Mucosa of rectum (tissue), 2 donors: Measurements from ENCODE around the gene IL22RA2.
"Not testable (repeated sequence)": the region's sequence is repeated elsewhere in the genome, so short reads cannot be mapped to it uniquely, and the experiment has no call there.

Experiments used
- H3K27ac ChIP-seq, 2 donors: one replicate each; pipeline ENCODE4 v1.7.0; 2013; ENCODE audit warnings: inconsistent platforms in 2 of 2, low read depth in 2 of 2, low read length in 2 of 2
- H3K27me3 ChIP-seq, 2 donors: one replicate each; pipeline ENCODE4 v1.7.0; 2013; ENCODE audit warnings: low read length in 2 of 2; ENCODE audit not compliant: control insufficient read depth in 2 of 2, insufficient read depth in 2 of 2
- H3K36me3 ChIP-seq, 2 donors: one replicate each; pipeline ENCODE4 v1.7.0; 2013; ENCODE audit warnings: low read length in 2 of 2; ENCODE audit not compliant: control insufficient read depth in 2 of 2, insufficient read depth in 2 of 2
- H3K4me1 ChIP-seq, 2 donors: one replicate each; pipeline ENCODE4 v1.7.0; 2013; ENCODE audit warnings: low read length in 2 of 2, mild to moderate bottlenecking in 1 of 2; ENCODE audit not compliant: control insufficient read depth in 2 of 2, insufficient read depth in 2 of 2
- H3K4me3 ChIP-seq, 2 donors: one replicate each; pipeline ENCODE4 v1.7.0; 2013; ENCODE audit warnings: low read length in 2 of 2
- H3K9ac ChIP-seq, 2 donors: one replicate each; pipeline ENCODE4 v1.7.0; 2013; ENCODE audit warnings: low read length in 2 of 2, low read depth in 1 of 2, mild to moderate bottlenecking in 1 of 2
- H3K9me3 ChIP-seq, 2 donors: one replicate each; pipeline ENCODE4 v1.7.0; 2013; ENCODE audit warnings: low read length in 2 of 2; ENCODE audit not compliant: control insufficient read depth in 2 of 2
- donor health status: healthy.
- donor health status: Normal muscosa, but diverticular disease.

Gene IL22RA2

DNA sequence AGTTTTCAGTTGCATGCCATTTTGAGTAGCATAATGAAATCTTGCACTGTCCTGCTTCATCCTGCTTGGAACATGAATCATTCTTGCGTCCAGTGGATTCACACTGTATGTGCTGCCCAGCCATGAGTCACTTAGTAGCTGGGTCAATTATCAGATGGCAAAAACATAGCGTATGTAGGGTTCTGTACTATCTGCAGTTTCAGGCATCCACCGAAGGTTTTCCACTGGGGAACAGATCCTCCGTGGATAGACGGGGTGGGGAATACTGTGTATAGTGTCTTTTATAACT, 61.4 kb downstream of the IL22RA2 start:
- no peak overlapping the region for H3K4me3 ChIP-seq
- no peaks in the 10 kb centered on the region for H3K27me3 ChIP-seq
- no peak overlapping the region for H3K27ac ChIP-seq
- H3K9ac ChIP-seq = no peak overlapping the region
- H3K4me1 ChIP-seq = no peaks in the 10 kb centered on the region
- no peaks in the 10 kb centered on the region for H3K36me3 ChIP-seq
- no peaks in the 10 kb centered on the region for H3K9me3 ChIP-seq

DNA sequence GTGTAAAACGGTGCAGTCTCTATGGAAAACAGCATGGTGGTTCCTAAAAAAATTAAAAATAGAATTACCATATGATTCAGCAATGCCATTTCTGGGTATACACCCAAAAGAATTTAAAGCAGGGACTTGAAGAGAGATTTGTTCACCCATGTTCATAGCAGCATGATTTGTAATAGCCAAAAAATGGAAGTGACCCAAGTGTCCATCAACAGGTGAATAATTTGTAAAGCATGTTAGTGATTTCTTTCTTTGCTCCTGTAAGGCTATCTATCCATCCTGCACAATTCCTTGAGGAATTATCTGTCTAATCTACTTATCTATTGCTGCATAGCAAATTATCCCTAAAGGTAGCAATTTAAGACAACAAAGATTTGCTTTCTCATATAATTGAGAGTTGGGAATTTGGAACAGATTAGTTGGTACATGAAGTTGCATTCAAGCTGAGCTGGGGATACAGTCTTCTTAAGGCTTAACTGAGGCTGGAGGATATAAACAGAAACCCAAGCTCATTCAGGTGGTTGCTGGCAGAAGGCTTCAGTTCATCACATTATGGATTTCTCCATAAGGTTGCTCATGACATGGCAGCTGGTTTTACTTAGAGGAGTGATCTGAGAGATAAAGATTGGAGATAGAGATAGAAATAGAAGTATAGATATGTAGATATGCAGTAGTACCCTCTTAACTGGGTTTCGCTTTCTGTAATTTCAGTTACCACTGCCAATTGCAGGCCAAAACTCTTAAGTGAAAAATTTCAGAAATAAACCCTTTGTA, 62.0 kb downstream of the IL22RA2 start:
- no peaks in the 10 kb centered on the region for H3K9me3 ChIP-seq
- no peak overlapping the region for H3K27ac ChIP-seq
- no peaks in the 10 kb centered on the region for H3K36me3 ChIP-seq
- H3K4me3 ChIP-seq = no peak overlapping the region
- H3K9ac ChIP-seq = no peak overlapping the region
- H3K4me1 ChIP-seq = no peaks in the 10 kb centered on the region
- H3K27me3 ChIP-seq = no peaks in the 10 kb centered on the region

GRCh38 chr6:137107767-137108105, 65.7 kb downstream of the IL22RA2 start:
- no peaks in the 10 kb centered on the region for H3K36me3 ChIP-seq
- H3K9ac ChIP-seq = no peak overlapping the region
- no peaks in the 10 kb centered on the region for H3K4me1 ChIP-seq
- H3K9me3 ChIP-seq = no peaks in the 10 kb centered on the region
- no peak overlapping the region for H3K4me3 ChIP-seq
- no peaks in the 10 kb centered on the region for H3K27me3 ChIP-seq
- H3K27ac ChIP-seq = no peak overlapping the region

DNA sequence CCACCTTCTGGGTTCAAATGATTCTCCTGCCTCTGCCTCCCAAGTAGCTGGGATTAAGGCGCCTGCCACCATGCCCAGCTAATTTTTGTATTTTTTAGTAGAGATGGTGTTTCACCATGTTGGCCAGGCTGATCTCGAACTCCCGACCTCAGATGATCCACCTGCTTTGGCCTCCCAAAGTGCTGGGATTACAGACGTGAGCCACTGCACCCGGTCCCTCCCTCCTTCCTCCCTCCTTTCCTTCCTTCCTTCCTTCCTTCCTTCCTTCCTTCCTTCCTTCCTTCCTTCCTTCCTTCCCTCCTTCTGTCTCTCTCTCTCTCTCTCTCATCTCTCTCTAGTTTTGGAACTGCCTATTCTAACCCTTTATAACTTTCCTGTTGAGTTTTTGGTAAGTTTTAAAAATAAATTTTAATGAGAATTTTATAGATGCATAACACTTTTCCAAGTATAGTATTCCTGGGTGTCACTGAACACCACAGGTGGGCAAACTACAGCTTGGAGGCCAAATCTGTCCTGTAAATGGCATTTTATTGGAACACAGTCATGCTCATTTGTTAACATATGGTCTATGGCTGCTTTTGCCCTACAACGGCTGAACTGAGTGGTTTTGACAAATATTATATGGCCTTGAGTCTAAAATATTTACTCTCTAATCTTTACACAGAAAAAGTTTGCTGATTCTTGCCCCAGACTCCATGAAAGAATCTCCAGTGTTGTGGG, 66.2 kb downstream of the IL22RA2 start:
- H3K27me3 ChIP-seq, H3K36me3 ChIP-seq, H3K9ac ChIP-seq, H3K4me3 ChIP-seq, H3K9me3 ChIP-seq, H3K4me1 ChIP-seq, H3K27ac ChIP-seq: not testable (repeated sequence)

DNA sequence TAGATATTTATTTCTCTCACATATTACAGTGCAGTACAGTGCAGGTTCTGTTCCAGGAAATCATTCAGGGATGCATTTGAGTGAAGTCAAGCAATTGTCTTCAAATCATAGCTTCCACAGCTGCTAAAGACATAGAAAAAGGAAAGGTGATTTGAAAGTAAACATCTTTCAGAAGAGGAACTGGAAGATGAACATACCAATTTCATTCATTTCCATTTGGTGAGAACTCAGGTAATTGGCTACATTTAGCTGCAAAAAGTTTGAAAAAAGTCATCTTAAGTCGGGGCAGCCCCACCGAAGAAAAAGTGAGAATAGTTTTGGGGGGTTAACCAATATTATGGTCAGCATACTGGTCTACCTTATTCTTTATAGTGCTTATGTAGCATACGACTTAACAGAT, 67.3 kb downstream of the IL22RA2 start:
- Histone ChIP-seq H3K9me3 (no peaks in the 10 kb centered on the region), H3K9ac (no peak overlapping the region), H3K4me3 (no peak overlapping the region), H3K4me1 (no peaks in the 10 kb centered on the region), H3K27me3 (no peaks in the 10 kb centered on the region), H3K36me3 (no peaks in the 10 kb centered on the region), H3K27ac (no peak overlapping the region)

- no peak overlapping the region for H3K27ac ChIP-seq
- H3K36me3 ChIP-seq = no peaks in the 10 kb centered on the region
- no peaks in the 10 kb centered on the region for H3K4me1 ChIP-seq
- H3K4me3 ChIP-seq = no peak overlapping the region
- no peak overlapping the region for H3K9ac ChIP-seq
- no peaks in the 10 kb centered on the region for H3K27me3 ChIP-seq
- H3K9me3 ChIP-seq = no peaks in the 10 kb centered on the region
These were observed 68.1 kb downstream of the IL22RA2 start for GRCh38 chr6:137105375-137105774.

DNA sequence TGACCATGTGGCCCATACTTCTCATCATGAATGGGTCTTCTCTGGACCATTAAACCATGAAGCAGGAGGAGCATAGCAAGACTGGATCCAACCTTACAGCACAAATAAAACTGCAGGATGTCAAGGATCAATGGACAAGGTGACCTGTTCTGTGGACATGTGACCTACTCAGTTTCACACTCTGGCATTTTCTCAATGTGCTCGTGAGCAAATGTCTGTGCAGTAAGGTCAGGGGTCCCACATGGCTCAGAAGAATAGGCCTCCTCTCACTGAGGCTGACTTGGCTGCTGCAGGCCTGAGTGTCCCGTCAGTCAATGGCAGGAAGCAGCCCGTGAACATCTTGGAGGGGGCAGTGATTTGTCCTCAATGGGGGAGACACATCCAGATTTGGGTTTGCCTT, 68.5 kb downstream of the IL22RA2 start:
- Histone ChIP-seq H3K36me3 (no peaks in the 10 kb centered on the region), H3K9me3 (no peaks in the 10 kb centered on the region), H3K9ac (no peak overlapping the region), H3K27me3 (no peaks in the 10 kb centered on the region), H3K4me1 (no peaks in the 10 kb centered on the region), H3K4me3 (no peak overlapping the region), H3K27ac (no peak overlapping the region)

- no peaks in the 10 kb centered on the region for H3K4me1 ChIP-seq
- H3K27me3 ChIP-seq = no peaks in the 10 kb centered on the region
- no peak overlapping the region for H3K9ac ChIP-seq
- H3K27ac ChIP-seq = no peak overlapping the region
- no peaks in the 10 kb centered on the region for H3K9me3 ChIP-seq
- H3K36me3 ChIP-seq = no peaks in the 10 kb centered on the region
- no peak overlapping the region for H3K4me3 ChIP-seq
These were observed 70.5 kb downstream of the IL22RA2 start for GRCh38 chr6:137102851-137103492.

DNA sequence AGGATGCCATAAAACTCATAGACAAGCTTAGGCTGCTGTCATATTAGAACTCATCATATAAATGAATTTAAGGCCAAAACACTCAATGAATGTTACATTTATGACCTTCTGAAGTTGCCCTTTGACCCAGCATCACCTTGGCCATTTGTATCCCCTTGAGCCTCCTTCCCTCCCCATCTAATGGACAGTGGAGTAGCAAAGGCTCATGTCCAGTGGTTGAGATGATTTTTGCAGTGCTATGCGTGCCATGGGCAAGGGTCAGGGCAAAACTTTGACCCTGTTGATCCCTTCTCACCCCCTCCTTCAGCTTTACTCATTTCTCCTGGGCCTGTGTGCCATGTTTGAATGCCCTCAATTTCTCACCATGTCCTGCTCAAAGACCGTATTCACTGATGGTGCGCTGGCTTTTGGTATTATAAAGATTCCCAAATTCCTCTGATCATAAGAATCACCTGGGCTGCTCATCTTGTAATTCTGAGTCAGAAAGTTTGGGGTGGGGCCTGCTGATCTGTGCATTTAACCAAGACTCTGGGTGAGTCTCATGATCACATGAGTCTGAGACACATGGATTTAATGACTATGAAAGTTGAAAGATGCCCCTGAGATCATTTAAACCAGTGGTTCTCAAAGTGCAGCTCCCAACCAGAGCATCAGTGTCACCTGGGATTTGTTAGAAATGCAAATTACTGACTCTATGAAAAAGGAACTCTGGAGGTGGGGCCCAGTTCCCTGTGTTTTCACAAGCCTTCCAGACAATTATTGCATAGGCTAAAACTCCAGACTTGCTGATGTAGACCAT, 71.2 kb downstream of the IL22RA2 start:
- Histone ChIP-seq H3K4me1 (no peaks in the 10 kb centered on the region), H3K9me3 (no peaks in the 10 kb centered on the region), H3K27ac (no peak overlapping the region), H3K36me3 (no peaks in the 10 kb centered on the region), H3K4me3 (no peak overlapping the region), H3K9ac (no peak overlapping the region), H3K27me3 (no peaks in the 10 kb centered on the region)
